CD4-positive, alpha-beta T cell treated with Interleukin-4 for 4 hours (primary cell): ENCODE measurements around the gene SPIC.
"Not testable (repeated sequence)": the region's sequence is repeated elsewhere in the genome, so short reads cannot be mapped to it uniquely, and the experiment has no call there.

Experiments
- DNase-seq: peaks from one replicate; pipeline ENCODE4 v3.0.0-alpha.2; 2020

The SPIC gene

DNA sequence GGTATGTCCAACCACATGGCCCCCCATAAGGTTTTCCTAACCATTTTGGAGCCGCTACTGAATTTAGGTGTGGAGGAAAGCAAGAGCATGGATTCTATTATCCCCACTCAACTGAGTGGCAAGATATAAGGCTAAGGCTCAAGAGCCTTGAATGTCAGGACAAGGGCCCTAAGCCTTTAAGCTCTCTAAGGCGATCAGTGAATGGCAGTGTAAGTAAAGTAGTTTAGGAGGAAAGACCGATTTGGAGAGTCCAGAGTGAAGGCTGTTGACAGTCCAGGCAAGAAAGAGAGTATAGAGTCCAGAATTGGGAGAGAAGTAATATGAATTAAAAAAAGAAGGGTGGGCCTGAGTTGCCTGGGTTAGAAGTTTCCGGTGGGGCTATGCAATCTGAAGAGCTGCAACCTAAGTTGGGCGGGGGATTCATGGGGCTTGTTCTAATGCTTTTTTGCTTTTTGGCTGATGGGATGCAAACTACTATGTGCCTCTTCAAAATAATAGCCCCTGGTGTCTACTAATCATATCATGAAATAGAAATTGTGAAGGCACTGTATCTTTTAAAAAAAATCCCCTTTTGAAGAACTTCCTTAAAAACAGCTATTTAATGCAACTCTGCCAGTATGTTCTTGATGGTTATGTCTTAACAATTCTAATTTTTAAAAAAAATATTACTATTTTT is at the start of gene SPIC:
Gene SPIC, plus strand, starts transcription at position 626 of the 676 bp plus-strand sequence. CDS start 1,569 bp downstream, outside the sequence.
- no peak for DNase-seq

DNA sequence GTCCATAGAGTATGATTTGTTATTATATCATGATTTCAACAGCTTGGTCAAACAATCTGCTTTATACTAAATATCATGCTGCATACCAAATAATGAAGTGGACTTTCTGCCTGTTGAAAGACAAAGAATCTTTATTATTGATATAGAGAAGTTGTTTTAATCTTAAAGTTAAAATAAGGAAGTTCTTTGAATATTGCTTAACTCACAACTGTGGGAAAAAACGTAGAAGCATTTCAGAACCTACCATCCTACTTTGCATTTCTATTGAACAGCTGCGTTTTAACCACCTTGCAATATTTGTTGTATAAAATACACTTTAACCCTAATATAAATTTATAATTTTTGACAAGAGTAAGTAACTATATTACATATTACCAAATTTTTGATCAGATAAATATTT is 44.7 kb upstream of the SPIC start:
- no peak for DNase-seq

DNA sequence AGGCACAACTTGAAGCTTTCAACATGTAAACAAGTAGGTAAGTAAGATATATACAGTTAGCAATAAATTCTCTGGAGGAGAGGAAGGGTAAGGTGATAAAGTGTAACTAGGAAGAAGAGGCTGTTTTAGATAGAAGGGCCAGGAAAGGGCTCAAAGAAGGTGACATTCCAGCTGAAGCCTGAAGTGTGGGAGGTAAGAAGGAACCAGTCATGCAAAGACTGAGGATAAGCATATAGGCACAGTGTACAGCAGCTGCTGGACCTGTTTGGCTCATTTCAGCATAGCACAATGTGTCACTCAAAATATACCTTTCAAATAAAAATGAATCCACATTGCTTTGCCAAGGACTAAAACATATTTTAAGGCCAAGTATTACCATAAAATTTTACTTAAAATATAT is 39.0 kb upstream of the SPIC start:
- DNase-seq, result no peak

DNA sequence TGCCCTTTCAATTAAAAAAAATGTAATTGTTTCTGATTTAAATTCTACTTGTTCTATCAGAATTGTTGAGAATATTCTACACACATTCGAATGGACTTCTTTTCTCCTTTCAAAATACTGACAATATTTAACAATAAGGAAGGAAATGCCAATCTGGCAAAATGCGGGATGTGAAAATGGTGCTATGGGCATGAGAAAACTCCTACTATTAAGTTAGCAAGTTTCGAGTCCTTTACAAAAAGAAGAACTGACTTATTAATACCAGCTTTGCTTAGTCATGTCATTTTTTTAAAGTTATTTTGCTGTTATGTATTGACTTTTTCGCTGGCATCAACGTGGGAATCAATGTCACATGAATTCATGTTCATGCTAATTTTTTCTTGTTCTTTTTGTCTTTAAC is 35.9 kb upstream of the SPIC start:
- DNase-seq, result no peak

DNA sequence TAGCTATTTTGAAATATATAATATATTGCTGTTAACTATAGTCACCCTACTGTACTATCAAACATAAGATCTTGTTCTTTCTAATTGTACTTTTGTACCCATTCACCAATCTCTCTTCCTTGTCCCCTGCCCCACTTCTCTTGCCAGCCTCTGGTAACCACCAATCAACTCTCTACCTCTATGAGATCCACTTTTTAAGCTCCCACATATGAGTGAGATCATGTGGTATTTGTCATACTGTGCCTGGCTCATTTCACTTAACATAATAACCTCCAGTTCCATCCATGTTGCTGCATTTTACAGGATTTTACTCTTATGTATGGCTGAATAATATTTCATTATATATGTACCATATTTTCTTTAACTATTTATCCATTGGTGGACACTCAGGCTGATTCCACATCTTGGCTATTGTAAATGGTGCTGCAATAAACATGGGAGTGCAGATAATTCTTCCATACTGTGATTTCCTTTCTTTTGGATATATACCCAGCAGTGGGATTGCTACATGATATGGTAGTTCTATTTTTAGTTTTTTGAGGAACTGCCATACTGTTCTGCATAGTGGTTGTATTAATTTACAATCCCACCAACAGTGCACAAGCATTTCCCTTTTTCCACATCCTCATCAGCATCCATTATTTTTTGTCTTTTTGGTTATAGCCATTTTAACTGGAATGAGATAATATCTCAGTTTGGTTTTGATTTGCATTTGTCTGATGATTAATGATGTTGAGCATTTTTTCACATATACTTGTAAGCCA is 33.5 kb upstream of the SPIC start:
- DNase-seq, result no peak

DNA sequence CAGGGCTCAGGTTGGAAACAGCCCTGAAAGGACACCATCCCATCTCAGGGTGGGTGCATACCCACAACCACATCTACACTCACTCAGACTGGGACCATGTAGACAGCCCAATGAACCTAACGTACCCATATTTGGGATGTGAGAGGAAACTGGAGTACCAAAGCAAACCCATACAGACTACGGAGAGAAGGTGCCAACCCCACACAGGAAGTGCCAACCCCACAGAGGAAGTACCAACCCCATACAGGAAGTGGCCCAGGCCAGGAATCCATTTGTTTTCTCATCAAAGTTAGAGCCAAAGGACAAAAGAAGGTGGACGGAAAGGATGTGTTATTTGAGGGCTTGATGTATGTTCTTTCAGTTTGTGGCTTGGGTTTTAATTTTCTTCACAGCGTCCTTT is 19.5 kb upstream of the SPIC start:
- peak; percentile 28 for DNase-seq

DNA sequence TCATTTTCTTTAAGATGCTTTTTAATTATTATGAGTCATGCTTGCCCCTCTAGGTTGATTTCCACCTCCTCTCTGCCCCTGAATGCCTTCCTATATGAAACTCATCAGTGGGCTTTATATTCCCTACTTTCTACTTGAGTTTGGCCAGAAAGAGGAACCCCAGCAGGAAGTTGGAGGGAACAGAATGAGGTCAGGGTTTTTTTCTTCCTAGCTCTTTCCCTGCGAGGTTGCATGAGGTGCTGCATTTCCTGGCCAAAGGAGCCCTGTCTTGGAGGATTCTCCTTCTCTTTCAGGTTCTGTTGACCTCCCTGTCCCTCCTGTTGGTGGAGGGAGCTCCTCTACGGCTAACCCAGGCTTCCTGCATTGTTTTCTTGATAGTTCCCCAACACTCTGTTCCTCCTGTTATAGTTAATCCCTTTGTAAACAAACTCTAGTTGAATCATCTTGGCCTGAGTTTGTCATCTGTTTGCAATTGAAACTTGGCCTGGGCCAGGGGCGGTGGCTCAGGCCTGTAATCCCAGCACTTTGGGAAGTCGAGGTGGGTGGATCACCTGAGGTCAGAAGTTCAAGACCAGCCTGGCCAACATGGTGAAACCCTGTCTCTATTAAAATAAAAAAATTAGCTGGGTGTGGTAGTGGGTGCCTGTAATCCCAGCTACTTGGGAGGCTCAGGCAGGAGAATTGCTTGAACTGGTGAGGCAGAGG is 15.3 kb upstream of the SPIC start:
- no peak for DNase-seq

DNA sequence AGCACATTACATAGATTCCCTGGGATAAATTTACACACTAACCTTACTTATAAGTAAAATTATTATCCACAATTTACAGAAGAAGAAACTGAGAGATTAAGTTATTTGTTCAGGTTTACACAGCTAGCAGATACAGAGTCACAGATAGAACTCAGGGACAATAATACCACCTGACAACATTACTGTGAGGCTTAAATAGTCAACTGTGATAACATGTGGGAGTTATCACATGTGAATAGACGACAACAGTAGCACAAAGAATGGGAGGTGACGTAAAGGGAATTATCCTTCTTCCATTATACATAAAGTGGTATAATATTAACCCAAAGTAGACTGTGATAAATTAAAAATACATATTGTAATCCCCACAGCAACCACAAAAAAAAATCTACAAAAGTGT is 6.2 kb upstream of the SPIC start:
- no peak for DNase-seq

DNA sequence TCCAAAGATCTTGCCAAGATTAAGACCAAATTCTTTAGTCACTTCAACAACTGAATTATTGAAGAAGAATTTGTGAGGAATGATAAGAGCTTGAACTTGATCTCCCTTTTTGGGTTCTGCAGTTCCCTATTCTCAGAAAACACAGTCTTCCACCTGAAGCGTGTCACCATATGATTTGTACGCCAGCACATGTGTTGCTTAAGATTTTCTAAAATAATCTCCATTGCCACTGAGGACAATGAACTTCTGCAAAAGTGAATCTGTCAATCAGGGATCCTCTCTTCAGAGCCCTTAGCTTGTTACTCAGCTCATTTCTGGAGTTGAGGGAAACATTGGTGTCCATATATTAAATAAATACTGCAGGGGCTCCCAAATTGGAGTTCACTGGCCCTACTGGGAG is 4.2 kb upstream of the SPIC start:
- DNase-seq, result no peak

DNA sequence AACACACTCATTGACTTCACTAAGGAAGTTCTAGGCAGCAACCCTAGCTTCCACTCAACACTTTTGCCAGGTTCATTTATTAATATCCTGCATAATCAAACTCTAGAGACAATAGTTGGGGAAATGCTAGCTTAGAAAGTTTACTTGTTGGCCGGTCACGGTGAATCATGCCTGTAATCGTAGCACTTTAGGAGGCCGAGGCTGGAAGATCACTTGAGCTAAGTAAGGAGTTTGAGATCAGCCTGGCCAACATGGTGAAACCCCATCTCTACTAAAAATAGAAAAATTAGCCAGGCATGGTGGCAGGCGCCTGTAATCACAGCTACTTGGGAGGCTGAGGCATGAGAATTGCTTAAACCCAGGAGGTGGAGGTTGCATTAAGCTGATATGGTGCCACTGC is 3.3 kb upstream of the SPIC start:
- not testable (repeated sequence) for DNase-seq

DNA sequence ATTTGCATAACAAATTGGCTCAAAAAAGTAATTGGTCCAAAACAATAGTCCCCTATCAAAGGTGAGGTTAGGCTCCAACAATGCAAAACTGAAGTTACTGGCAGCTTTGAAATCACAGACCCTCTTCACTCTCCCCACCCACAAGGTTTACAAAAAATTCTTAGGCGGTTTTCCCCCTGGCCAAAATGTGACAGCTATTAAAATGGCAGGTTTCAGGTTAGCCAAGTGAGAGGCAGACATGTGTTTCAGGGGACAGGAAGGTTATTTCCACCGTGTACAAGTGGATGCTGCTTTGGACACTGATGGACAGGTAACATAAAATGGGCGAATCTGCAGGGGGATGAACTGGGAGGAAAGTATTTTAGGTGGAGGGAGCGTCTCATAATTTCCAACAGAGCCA is 888 bp upstream of the SPIC start:
- DNase-seq, result no peak

DNA sequence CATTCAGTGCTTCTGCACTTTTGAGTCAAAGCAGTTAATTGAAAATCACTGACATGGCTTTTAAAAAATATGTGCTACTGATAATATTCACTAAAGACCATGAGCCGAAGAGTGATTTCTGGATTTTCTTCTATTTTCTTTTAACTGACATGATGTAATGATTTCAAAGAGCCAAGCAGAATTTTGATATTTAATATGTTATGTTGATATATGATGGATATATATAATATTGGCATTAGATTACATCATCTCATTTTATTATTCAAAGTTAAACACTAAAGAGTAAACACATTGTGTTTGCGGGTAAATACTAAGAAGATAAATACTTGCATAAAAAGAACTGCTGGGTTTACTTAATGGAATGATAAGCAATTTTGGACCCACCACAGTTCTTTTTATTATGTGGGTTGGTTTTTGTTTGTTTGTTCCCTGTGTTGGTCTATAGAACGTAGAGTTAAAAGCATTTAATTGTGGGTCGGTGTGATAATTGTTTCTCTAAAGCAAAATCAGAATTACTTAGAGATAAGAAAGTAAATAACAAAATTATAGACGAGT is 692 bp downstream of the SPIC start:
- DNase-seq, result no peak

DNA sequence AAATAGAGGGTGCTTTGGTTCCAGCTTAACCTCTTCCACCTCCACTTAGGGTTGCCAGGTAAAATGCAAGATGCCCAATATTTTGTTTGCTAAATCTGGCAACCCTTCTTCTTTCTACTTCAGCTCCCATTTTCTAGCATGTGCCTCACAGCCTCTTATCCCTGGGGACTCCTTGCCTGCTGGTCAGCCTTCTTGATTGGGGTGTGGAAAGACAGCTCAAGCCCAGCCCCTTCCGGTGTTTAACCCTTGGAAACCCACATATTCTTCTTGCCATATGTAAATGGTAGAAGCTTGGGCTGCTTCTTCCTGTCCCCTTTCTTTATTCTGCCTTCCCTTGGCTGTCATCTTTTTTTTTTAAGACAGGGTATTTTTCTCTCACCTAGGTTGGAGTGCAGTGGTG is 5.7 kb downstream of the SPIC start:
- no peak for DNase-seq

DNA sequence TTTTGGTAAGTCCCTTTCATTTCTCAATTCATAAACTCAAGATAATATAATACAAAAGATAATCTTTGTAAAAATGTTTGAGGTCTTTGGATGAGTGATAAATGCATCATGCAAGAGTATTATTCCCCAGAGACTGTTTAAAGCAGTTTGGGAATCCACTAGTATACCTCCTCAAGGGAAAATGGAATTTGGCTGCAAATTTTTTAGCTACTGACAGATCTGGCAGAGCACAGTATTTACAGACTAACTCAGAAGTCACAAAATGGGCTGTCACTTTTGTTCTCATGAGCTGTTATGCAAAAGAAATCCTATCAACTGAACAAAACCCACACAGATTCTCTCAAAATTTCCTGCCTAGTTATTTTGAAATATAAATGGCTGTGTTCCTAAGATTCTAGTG is 9.9 kb downstream of the SPIC start:
- no peak for DNase-seq

DNA sequence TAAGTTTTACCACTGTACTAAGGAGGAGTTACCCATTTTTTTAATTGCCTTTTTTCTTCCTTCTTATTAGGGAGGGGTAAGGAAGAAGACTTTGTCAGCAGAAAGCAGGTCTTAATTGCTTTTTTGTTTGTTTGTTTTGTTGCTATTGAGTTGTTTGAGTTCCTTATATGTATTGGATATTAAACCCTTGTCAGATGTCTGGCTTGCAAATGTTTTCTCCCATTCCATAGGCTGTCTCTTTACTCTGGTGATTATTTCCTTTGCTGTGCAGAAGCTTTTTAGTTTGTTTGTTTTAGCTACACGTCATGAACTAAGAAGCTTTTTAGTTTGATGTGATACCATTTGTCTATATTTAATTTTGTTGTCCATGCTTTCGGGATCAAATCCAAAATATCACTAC is 13.3 kb downstream of the SPIC start:
- no peak for DNase-seq

DNA sequence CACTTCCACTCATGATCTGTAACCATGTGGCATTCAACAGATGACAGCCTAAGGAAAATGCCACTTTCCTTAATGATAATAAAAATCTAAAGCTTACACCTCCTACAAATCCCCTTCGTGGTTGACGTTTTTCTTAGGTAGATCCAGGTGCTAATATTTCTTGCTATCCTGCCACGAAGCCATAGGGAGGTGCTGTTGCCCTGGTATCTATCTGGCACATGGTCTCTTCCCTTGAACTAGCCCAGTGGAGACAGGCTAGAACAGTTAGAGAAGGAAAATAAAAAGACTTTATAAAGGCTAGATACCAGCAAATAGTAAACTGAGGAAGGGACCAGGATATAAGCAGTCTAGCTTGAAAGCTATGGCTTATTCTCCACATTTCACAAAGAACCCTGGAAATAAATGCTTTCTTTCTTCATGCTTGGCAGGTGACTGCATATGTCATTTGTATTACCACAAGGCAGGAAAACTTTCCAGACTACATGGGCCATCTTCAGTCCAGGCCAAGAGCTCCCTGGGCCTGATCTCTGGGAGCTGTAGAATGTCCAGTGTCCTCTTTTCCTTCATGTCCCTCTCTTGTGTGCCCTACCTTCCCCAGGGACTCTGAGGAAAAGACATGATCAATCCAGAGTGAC is 15.3 kb downstream of the SPIC start:
- no peak for DNase-seq

DNA sequence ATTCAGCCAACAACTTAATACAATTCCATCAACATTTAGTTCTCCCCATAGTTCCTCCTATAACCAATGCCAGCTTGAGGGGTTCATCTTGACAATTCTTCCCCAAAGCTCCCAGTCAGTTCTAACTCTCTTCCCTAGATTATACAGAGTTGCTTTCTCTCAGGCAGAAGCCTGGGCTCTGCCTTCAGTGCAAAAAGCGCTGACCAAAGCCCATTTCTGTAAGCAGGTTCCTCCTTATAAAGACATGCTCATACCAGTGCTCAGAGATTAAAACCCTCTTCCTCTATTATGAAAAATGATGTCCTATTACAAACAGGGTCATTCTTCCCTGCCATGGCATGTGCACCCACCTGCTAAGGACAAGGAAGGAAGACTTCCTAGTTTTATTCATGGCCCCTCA is 16.2 kb downstream of the SPIC start:
- DNase-seq, result no peak

DNA sequence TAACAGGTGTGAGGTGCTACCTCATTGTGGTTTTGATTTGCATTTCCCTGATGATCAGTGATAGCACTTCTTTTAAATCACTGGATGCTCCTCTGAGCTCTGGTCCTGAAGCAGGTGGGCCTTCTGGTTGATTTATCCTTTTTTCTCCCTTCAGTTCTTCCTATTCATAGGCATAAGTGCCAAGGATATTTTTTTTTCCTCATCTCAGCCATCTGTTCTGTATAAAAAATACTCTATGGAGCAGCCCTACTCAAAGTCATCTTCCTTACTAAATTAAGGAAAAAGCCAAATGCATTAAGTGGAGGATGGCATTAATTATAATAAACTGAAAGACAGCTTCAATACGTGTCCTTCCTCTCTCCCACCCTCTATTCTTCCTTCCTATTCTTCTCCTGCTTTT is 18.4 kb downstream of the SPIC start:
- DNase-seq, result no peak

DNA sequence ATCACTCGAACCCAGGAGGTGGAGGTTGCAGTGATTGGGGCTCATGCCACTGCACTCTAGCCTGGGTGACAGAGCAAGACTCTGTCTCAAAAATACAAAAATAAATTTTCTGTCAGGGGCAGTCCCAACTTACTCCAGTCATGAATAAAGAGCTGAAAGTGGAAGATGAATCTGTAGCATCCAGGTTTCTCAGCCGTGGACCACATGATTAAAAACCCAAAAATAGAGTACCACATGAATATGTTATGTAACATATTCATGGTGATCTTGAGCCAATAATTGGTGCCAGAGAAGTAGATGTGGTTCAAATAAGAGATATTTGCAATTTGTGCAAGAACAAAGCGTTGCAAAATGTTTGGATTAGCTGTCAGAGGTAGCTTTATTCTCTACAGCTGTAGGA is 23.1 kb downstream of the SPIC start:
- DNase-seq, result no peak

DNA sequence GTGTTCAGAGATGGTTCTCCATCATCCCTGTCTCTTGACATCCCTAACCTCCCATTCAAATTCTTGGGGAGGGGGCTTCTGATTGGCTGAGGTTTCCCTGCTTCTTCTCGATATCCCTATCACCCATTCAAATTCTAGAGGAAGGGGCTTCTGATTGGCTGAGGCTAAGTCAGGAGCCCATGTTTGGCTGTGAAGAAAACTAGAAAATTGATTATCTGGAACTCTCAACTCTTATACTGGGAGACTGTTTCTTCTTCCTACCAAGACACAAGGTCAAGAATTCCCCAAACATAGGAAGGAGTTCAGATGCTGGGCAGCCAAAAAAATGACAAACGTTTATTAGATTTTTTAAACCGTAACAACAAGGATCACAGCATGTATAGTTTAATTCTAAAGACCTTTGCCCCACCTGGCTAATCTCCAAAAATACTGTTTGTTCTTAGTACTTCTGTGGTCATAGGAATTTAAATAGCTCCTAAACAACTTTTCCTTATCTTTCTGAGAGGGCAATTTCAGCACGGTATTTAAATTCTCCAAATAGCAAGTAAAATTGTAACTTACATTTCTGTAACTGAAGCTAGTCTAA is 26.4 kb downstream of the SPIC start:
- DNase-seq, result no peak

DNA sequence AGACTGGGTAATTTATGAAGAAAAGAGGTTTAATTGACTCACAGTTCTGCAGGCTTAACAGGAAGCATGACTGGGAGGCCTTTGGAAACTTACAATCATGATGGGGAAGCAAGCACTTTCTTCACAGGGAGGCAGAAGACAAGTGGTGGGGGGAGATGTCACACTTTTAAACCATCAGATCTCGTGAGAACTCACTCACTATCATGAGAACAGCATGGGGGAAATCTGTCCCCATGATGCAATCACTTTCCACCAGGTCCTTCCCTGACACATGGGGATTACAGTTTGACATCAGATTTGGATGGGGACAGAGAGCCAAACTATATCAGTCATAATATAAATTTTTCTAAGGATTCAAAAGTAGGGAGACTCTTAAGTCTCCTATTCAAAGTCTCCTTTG is 46.0 kb downstream of the SPIC start:
- no peak for DNase-seq

DNA sequence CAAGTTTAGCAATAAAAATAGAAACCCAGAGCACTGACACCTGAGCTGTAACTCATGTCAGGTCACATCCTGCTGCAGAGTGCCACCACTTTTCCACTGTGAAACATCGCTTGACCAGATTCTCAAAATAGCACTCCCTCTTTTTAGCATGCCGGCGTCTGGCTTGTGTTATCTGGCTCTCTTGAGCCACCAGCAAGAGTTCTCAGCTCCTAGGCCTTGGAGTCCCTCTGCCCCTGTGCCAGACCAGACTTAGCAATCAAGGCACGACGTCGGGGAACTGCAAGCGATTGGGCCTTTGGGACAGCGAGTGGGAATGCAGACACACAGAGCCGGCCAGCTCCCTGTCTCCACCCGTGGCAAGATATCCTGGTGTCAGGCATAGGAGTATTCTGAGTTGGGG is 52.5 kb downstream of the SPIC start:
- no peak for DNase-seq

DNA sequence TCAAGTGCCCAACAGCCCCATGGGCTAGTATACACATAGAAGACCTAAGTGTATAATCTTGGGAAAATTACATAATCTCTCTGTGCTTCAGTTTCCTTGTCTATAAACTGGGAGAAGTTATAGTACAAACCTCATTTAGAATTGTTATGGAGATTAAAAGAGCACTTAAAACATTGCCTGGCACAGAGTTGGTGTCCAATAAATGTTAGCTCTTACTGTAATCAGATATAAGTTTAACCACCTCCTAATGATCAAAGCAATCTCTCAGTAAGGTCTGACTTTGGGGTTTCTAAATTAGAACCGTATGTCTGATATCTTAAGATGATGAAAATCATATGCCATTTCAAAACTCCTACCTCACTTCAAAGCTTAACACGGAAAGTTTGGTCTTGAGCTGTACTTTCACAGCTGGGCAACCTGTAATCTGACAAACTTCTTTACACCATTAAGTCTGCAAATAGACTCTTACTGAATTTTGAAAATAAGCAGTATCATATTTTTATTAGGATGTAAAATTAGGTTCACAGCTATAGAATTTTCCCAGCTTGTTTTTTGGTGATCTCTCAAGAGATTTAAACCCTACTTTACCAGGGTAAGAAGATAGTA is 61.0 kb downstream of the SPIC start:
- no peak for DNase-seq
